GM18867 (cell line): ENCODE measurements around the gene MAPKAP1.
"Not testable (repeated sequence)": the region's sequence is repeated elsewhere in the genome, so short reads cannot be mapped to it uniquely, and the experiment has no call there.

Source experiments
- ATAC-seq: cut with Tn5 transposase; IDR thresholded peaks from one replicate; pipeline ENCODE4 v1.9.1; 2021; ENCODE audit warnings: mild to moderate bottlenecking, moderate library complexity; ENCODE audit not compliant: unreplicated experiment

Gene MAPKAP1

GRCh38 chr9:125571824-125572223 is 135.2 kb downstream of the MAPKAP1 start:
- not testable (repeated sequence) for ATAC-seq

DNA sequence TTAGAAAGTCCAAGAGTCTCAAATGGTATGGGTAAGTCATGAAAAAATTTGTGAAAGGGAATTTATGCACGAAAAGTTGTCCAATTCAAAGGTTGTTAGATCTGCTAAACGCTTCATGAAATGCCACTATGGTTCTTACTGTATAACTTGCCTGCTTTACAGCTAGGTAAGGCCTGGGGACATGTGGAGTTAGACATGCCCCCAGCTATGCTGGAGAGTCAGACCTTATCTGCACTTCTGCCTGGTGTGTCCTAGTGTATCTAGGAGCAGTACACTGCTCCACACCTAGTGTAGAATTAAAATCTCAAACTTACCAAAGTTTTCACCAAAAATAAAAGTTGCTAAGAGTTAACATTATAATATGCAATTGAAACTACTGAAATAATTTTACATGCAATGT is 136.8 kb downstream of the MAPKAP1 start:
- ATAC-seq, result no peak

DNA sequence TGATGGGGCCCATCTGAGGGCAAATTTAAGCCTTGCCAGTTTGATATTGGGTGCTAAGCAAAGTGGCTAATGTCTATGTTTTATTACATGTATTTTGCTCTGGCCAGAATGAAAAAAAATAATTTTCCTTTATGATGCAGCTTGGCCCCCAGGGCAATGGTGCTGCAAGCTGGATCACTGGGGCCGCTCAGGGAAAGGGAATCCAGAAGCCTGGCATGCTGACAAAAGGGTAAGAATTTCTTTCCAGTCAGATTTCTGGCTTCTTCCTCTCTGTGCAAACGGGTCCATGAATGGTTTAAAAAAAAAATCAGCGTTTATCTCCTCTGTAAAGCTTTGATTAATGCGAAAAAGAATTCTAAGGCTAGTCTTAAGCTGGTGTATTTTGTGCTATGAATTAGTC is 138.4 kb downstream of the MAPKAP1 start:
- no peak for ATAC-seq

DNA sequence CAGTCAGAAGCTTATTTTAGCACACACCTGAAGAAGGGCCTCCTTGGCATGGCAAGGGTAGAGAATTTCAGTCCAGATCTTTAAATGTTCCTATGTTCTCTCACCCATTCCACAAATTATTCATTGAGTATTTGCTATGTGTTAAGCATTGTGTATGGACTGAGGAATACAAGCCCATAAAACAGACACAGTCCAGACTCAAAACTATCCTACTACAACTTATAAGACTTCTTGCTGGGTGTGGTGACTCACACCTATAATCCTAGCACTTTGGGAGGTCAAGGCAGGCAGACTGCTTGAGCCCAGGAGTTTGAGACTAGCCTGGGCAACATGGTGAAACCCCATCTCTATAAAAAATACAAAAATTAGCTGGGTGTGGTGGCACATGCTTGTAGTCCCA is 141.0 kb downstream of the MAPKAP1 start:
- not testable (repeated sequence) for ATAC-seq

DNA sequence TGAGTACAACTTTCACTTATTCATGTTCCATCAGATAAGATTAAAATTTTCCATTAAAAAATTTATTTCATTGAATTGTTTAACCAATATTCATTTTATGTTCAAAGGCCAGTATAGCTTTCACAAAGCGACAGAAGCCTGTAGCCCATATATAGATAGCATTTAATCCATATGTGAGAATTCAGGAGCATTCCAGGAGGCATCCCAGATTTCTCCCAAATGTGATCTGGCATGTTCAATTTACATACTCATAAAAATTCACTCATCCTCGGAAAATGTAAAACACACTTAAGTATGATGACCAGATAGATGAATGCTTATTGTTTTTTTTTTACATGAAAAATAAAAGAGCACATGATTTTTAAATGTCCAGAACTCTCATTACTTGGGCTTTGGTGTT is 141.9 kb downstream of the MAPKAP1 start:
- no peak for ATAC-seq

DNA sequence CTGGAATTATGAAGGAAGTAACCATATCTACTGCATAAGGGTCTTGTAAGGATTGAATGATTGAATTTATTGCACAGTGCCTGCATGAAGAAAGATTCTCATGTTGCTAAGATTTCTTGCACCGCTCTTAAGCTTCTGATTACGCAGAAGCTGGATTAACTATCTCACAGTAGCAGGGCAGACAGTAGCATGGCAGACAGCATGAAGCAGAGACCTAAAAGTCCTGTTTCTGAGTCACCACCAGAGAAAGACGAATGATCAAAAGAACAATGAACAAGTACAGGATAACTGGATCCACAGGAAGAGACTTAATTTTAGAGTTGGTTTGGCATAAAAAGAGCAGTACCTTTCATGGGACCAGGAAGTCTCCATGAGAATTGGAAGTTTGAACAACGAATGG is 142.4 kb downstream of the MAPKAP1 start:
- ATAC-seq, result no peak

GRCh38 chr9:125561509-125562148 is 145.4 kb downstream of the MAPKAP1 start:
- ATAC-seq, result no peak

GRCh38 chr9:125559894-125560293 is 147.1 kb downstream of the MAPKAP1 start:
- ATAC-seq, result no peak

GRCh38 chr9:125559194-125559593 is 147.8 kb downstream of the MAPKAP1 start:
- ATAC-seq, result no peak

DNA sequence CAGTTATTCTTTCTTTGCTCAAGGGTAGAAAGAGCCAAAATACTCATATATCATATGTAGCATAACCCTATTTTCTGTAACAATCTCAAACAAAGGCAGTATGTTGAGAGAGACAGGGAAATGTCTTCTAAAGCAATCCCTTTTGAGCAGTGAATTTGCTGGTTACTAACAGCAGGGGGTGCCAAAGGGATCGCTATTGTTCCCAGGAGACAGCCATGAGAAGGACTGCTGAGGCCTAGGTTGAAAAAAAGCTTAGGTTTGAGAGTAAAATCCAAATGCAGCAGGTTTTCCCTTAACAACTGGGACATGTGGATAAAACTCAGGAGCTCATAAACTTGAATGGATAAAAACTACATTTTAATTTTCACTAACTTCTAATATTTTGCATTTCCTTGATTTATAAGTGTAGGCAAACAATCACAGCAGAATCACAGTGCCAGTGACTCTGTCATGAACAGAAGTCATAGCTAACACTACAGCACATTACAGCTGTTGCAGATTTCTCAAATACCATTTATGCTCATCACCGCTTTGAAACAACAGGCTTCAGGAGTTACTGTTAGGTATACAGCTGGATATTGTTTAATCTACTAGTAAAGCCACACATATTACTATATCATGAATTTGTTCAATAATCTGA is 148.4 kb downstream of the MAPKAP1 start:
- ATAC-seq, result no peak

DNA sequence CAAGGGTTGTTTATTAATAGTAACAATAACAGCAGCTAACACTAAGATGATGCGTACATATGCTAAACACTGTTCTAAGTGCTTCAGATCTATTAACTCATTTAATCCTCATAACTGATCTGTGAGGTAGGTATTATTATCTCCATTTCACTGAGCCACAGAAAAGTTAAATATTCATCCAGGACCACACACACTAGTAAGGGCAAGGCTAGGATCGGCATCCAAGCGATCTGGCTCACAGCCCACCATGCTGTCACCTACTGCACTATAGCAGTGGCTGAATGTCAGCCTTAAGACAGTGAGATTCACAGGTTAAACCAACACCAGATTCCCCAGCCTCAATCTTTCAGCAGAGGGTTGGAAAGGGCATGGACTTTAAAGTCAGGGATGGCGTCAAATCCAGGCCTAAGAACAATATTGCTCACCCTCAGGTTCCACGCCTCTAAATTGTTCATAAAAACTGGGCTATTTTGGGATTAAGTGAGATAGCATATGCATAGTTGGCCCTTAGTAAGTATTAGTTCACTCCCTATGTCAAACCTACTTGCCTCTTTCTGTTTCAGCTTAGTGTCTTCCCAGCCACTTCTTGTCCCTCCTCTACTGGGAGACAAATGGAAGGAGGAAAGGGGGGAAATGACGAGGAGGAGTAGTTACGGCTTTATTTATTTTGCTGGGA is 150.8 kb downstream of the MAPKAP1 start:
- ATAC-seq, result no peak

DNA sequence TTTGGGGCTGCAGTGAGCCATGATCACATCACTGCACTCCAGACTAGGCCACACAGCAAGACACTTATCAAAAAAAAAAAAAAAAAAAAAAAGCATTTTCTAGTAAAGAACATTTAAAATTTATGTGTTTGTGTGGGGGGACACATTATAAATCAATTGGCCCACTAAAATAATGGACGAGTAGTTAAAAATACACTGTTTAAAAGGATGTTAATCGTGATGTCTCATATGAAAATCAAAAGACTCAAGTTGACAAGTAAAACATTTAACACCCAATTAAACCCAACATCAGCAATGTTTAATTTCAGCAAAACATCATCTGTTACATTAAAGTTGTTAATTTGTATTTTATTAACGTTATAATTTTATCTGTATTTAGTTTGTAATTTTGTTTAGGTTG is 152.3 kb downstream of the MAPKAP1 start:
- no peak for ATAC-seq

- ATAC-seq, result no peak
These were observed 155.2 kb downstream of the MAPKAP1 start for GRCh38 chr9:125551781-125552180.

DNA sequence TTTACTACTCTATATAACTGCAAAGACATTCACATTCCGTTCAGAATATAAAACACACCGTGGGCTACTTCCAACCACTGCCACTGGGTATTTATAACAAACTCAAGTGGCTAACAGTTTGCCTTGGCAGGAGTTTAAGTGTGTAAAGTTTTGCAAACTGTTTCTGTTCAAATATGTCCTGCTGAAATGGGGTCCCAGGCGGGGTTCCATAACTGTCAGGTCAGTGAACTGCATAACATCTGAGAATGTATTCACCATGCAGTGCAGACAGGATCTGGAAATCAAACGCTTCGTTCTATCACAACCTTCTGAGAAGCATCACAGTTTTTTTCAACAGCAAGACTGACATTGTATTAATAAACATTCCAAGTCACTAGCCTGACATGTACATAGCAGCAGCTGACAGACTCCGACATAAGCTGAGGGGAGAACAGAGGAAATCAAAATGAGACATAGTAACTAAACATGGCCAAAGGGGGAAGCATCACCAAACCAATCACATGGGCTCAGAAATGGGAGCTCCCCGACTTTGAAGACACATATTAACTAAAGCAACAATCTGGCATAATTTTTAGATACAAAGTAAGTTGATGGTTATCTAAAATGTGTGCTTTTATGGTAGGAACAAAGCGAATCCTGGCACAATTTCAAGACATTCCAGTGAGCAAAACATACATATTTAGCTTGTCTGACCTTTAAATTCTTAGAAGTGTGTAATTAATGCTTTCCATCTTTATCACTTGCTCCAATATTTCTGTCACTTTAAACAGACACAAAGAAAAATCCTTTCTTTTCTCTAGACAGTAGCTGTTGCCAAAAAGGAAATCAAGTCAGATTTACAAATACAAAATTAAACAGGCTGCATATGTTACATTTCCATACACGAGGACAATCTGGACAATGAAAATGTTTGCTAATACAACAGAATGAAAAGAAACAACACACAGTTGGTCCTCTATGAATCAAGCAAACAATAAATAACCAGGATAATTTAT is 156.8 kb downstream of the MAPKAP1 start:
- ATAC-seq, result no peak

- no peak for ATAC-seq
These were observed 157.5 kb downstream of the MAPKAP1 start for GRCh38 chr9:125549465-125549871.

GRCh38 chr9:125549039-125549438 is 158.0 kb downstream of the MAPKAP1 start:
- no peak for ATAC-seq

GRCh38 chr9:125548141-125548540 is 158.9 kb downstream of the MAPKAP1 start:
- ATAC-seq, result no peak

DNA sequence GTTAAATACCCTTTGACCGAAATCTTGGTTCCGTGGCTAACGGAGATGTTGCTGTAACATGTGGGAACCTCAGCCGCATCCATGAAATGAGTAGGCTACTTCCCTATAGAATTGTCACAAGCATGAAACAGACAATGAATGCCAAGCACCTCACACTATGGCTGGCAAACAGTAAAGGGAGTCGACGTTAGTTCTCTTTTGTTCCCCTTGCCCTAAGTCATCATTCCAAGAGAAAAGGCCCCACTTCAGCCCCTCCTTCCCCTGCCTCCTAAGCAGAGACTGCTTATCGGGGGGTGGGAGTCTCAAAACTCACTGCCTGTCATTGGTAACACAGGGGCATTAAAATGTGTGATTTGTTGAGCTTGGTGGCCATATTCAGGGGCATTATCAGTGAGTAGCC is 159.6 kb downstream of the MAPKAP1 start:
- no peak for ATAC-seq

DNA sequence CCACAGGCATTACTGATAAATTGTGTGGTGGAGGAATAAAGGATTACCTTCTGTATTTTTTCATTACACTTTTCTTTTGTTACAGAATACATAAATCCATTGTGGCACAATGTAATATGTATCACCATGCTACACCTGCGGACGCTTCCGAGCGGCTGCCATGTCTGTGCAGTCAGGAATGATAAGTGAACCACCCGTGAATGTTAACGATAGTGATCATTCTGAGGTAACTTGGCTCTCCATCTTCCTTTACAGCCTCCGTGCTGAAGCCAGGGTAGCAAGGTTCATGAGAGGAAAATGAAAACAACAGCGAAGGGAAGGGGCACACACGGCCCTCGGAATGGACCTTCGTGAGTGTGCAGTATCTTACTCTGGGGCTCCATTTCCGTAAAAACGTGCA is 161.2 kb downstream of the MAPKAP1 start:
- ATAC-seq, result no peak

DNA sequence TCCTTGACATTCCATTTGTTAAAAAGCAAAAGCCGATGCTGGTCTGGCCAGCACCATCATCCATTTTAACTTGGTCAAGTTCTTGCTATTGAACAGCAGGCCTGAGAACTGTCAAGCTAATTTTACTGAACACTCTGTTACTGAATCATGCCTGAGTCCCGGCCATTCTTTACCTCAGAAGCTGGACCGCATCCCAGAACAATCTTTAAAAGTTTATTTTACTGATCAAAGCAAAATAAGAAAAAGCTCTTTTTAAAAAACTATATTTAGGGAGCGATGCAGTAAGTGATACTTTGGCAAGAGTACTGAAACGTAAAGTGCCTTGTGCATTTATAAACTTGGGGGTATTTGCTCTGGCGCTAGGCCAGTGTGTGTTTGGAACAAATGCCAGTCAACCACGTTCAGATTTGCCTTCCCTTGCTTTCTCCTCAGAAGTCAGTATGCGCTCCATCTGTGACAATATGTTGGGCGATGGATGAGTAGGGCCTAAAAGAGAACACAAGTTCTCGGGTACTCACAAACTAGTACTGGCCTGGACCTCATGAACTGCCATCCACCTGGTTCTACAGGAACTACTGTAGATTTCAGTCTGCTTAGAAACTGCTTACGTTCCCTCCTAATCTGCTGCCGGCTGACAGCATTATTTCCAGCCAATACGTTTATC is 161.9 kb downstream of the MAPKAP1 start:
- ATAC-seq, result no peak

DNA sequence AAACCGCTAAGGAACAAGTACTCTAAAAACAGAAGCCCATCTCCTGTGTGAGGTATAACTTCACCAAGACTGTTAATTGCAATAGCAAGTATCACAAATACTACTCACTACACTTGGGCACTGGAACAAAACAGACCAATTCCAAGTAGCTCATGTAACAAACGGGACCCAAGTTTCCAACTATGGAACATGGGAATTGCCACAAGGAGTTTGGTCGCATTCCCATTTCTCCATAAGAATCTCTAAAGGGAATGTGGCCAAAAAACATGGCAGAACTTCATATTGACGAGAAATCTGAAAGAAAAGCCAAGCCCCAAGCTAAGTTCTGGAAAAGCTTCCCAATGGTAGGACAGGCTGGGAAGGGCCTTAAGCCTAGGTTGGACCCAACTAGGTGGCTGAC is 162.5 kb downstream of the MAPKAP1 start:
- no peak for ATAC-seq
